HK-2 (cell line): Measurements from ENCODE around the gene UBE2I.
"Not testable (repeated sequence)": the region's sequence is repeated elsewhere in the genome, so short reads cannot be mapped to it uniquely, and the experiment has no call there.

Source experiments
- DNase-seq: peaks from one replicate; pipeline ENCODE4 v3.0.0-alpha.2; 2018; ENCODE audit not compliant: unreplicated experiment

Gene UBE2I

DNA sequence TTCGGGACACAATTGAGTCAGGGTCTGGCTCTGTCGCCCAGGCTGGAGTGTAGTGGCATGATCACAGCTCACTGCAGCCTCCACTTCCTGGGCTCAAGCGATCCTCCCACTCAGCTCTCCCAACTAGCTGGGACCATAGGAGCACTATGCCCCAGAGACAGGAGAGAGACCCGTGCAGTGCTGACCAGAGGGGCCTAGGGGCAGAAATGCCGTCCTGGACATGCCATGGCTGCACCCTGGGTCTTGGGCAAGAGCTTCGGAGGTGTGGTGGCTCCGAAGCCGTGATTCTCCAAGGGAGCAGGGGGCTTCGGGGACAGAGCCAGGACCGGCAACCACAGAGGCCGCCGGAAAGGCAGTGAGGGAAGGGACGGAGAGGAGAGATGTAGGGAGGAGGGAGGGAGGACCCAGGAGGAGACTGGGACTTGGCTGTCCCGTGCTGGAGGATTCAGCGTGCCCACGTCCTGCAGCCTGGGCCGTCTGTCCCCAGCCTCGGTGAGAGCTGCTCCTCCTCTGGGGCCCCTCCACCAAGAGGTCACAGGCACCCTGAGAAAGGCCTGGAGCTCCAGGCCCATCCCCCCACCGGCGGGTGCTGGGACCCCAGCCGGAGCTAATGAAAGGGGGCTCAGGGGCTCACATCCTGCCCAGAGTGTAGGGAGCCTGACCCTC is 31.7 kb upstream of the UBE2I start:
- no peak for DNase-seq

GRCh38 chr16:1278477-1278876 is 31.0 kb upstream of the UBE2I start:
- no peak for DNase-seq

DNA sequence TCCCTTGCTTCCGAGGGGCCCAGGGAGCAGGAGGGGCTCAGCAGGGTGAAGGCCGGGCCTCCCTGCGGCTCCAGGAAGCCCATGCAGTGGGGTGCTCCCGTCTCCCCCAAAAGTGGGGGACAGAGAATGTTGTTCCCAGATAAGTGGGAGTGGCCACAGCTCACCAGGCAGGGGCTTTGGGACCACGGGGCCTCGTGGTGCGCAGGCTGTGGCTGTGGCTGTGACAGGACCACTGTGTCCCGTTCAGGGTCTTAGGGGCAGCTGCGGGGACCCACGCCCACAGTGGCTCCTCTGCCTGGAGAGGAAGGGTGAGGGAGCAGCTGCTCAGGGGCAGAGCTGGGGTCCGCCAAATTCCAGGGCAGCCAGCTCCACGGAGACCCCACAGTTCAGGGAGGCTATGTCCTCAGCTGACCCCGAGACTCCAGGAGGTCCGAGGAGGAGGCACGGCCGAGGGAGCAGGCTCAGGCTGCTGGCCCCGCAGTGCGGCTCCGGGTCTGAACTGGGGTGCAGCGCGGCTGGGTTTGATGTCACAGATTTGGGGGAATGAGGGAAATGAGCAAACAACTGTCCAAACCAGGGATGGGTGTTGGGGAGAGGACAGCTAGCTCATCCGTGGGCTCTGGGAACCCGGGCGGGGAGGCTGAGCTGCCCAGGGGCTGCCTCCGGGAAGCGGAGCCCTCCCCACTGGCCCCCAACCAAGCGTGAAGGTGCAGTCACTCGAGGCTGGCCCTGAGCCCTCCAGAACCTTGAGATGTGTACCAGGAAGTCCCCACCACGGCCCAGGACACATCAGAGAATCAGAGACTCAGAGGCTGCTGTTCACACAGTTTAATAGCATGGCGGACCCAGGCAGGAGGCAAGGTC is 30.1 kb upstream of the UBE2I start:
- DNase-seq = no peak

DNA sequence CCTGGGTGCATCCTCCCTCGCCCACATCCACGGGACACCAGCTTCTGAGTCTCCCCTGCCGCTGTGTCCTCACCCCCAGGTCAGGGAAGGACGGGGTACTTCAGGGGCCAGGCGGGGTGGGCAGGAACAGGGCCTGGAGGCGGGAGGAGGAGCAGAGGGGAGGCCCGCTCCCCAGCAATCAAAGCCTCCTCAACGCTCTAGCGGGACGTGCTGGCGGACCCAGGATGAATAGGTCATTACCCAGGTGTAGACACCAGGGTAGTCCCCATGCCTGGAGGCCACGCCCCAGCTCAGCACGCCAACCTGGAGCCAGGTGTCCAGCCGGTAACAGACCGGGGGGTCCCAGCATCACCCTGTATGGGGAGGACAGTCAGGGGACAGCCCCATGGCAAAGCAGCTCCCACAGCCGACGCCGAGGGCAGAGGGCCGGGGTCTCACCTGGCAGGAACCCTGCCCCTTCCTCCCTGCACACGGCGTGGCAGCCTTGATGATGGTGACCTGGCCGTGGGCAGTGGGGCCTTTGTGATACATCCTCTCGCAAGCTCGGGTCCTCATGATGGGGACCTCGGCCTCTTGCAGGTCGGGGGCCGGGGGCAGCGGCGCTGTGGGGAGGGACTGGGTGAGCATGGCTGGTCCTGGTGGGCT is 29.4 kb upstream of the UBE2I start:
- DNase-seq = no peak

DNA sequence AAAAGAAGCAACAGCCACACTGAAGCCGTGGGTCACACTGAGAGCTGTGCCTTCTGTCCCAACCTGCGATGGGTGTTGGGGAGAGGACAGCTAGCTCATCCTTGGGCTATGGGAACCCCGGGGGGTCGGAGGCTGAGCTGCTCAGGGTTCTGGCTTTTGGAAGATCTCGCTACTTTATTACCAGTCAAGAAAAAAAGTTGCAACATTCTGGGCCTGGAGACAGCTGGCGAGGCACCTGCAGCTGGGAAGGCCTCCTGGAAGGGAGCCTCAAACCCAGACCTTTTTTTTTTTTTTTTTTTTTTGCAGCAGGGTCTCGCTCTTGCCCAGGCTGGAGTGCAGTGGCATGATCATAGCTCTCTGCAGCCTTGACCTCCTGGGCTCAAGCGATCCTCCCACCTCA is 28.7 kb upstream of the UBE2I start:
- DNase-seq = no peak

- DNase-seq = no peak
Measured at GRCh38 chr16:1281517-1281916, 27.9 kb upstream of the UBE2I start.

DNA sequence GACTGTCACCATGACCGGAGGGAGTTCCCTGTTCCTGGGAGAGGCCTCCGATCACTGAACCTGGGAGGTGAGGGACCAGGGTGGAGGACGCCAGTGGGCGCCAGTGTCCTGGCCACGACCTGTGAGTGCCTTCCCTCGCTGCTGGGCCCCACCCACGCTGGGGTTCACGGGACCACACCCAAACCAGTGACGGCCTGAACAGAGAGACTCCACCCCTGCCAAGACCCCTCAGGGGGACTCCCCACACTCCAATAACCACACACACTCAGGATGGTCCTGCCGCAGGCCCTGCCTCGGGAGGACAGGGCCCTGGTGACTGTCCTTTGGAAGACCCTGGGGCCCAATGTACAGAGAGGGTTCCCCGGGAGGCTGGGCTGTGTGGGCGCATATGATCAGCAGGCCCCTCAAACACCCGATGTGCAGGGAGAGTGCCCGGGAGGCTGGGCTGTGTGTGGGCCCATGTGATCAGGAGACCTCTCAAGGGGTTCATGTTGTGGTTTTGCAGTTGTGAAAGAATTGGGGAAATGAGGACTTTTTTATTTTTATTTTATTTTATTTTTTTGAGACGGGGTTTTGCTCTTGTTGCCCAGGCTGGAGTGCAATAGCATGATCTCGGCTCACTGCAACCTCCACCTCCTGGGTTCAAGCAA is 27.0 kb upstream of the UBE2I start:
- DNase-seq = no peak

- no peak for DNase-seq
Measured at GRCh38 chr16:1283296-1283695, 26.1 kb upstream of the UBE2I start.

GRCh38 chr16:1283996-1284616 is 25.3 kb upstream of the UBE2I start:
- no peak for DNase-seq

DNA sequence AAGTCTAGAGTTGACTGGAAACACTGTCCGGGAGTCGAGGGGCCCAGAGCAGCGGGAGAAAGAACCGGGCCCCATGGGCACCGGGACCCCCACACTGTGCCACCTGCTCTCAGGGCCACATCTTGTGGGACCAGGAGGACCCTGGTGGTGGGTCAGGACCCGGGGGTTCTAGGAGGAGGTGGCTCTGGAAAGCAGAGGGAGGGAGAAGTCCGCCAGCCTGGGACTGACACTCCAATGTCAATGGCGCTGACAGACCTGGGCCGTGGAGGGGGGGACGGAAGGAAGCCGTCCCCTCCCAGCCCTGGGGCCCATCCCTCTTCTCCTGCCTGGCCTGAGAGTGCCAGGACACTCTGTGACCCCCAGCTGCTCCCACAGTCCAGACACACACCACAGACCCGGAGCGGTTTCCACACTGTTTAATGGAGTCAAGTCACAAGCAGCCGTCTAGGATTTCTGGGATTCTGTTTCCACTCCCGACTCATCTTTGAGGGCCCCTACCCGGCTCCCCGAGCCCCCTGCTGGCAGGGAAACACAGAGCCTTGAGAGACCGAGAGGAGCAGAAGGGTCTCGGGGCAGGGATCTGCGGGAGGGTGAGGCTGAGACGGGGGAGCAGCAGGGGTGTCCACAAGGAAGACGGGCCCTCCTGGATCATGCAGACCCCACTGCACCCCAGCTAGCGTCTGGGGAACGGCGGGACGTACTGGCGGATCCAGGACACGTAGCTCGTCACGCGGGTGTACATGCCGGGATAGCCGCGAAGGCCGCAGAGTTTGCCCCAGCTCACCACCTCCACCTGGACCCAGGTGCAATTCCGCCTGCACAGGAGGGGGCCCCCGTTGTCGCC is 23.5 kb upstream of the UBE2I start:
- no peak for DNase-seq

DNA sequence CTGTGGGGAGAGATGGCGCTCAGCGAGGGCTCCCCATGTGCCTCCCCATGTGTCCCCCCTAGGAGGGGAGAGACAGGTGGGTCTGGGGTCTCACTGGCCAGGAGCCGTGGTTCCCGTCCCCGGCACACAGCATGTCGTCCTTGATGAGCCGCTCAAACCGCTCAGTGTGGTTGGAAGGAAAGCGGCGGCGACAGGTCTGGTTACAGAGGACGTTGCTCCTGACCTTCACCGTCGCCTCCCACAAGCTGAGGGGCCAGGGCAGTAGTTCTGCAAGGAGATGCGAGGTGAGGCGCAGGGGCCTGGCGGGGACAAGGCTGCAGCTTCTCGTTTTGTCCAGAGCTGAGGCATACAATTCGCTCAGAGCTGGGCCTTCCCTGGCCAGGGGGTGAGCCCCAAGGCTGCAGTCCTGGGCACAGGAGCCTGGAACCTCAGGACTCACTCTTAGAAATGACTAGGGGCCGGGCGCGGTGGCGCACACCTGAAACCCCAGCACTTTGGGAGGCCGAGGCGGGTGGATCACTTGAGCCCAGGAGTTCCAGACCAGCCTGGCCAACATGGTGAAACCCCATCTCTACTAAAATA is 22.8 kb upstream of the UBE2I start:
- DNase-seq = no peak

DNA sequence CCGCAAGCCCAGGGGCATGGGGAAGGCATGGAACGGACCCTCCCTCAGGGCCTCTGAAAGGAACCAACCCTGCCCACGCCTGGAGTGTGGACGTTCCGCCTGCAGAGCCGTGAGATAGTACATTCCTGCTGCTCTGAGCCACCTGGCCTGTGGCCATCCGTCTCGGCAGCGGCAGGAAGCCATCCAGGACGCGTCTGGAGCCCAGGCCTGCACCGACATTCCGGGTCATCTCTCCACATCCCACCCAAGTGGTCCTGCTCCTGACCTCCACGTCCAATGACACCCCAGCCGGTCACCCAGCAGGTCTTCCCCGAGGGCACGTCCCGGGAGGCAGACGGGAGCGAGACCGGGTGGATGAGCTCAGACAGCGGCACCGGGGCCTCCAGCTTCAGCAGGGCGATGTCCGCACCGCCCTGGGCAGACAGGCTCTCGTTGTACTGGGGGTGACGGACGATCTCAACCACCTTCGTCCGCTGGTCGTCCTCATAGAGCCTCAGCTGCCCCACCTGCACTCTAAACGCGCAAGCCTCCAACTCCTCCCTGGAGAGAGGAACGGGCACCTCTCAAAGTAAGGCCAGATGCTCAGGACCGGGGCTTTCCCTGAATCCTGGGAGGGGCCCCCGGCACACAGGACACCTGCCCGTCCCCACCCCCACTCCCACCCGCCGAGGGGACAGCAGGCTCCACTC is 21.3 kb upstream of the UBE2I start:
- no peak for DNase-seq

GRCh38 chr16:1288813-1289476 is 20.5 kb upstream of the UBE2I start:
- no peak for DNase-seq

GRCh38 chr16:1289477-1289866 is 20.0 kb upstream of the UBE2I start:
- no peak for DNase-seq

- no peak for DNase-seq
Measured at GRCh38 chr16:1290063-1290501, 19.4 kb upstream of the UBE2I start.

- no peak for DNase-seq
Measured at GRCh38 chr16:1290860-1291575, 18.4 kb upstream of the UBE2I start.

- no peak for DNase-seq
Measured at GRCh38 chr16:1291576-1291974, 17.9 kb upstream of the UBE2I start.

- not testable (repeated sequence) for DNase-seq
Measured at GRCh38 chr16:1292208-1292607, 17.2 kb upstream of the UBE2I start.

- DNase-seq = not testable (repeated sequence)
Measured at GRCh38 chr16:1292808-1293207, 16.6 kb upstream of the UBE2I start.
